SK-N-SH (cell line): ENCODE data around the gene SECTM1. TPM values are rescaled to one million over a fixed set of nuclear protein-coding genes. Genes with fewer than 3 reads are reported as not detected.

Experiments
- CTCF ChIA-PET: fragments of 300-600, 350-600 bp; formaldehyde crosslinking; extraction: SDS; loops from one replicate; lab custom pipeline; 2021; lab: Yijun Ruan, JAX
- POLR2A ChIA-PET: fragments of 350-600 bp; sonication (Branson Sonifier 250); formaldehyde crosslinking; extraction: SDS; loops from one replicate; lab custom pipeline; 2020; ENCODE audit warnings: antibody characterized with exemption, inconsistent platforms; lab: Yijun Ruan, JAX
- DNase-seq: peaks from one replicate; pipeline ENCODE4 v3.0.0; 2012
- H2AFZ ChIP-seq: fragments of 200-600 bp; sonication (generic); 2 replicates; pipeline ENCODE4 v1.8.1; 2016; ENCODE audit warnings: antibody characterized with exemption, mild to moderate bottlenecking, low read depth
- H3F3A ChIP-seq: fragments of 200-600 bp; sonication (generic); replicated peaks from 2 replicates; pipeline ENCODE3; 2016; ENCODE audit warnings: antibody characterized with exemption, mild to moderate bottlenecking; ENCODE audit not compliant: insufficient read depth
- H3K27ac ChIP-seq, 2 experiments: fragments of 200-500 bp in 1 of 2; fragments of 200-600 bp in 1 of 2; sonication (Bioruptor generic) in 1 of 2; sonication (generic), shearing (Covaris generic) in 1 of 2; 2 replicates each; pipeline versions ENCODE4 v1.5.1 to v1.6.1; 2014 to 2016; ENCODE audit warnings: low read depth in 2 of 2, inconsistent platforms in 1 of 2, low read length in 1 of 2, mild to moderate bottlenecking in 1 of 2, mixed read lengths in 1 of 2
- H3K27me3 ChIP-seq: fragments of 200-600 bp; sonication (generic), shearing (Covaris generic); 2 replicates; pipeline ENCODE4 v1.6.1; 2016; ENCODE audit warnings: mixed run types; ENCODE audit not compliant: insufficient read depth
- H3K36me3 ChIP-seq, 2 experiments: fragments of 200-500 bp in 1 of 2; fragments of 200-600 bp in 1 of 2; sonication (Bioruptor generic) in 1 of 2; sonication (generic) in 1 of 2; replicated peaks in 1 of 2; 2 replicates each; pipeline versions ENCODE3 to v1.5.1; 2014 to 2016; ENCODE audit warnings: low read length in 1 of 2, mild to moderate bottlenecking in 1 of 2; ENCODE audit not compliant: insufficient read depth in 2 of 2, control insufficient read depth in 1 of 2
- H3K4me1 ChIP-seq, 2 experiments: fragments of 200-500 bp in 1 of 2; fragments of 200-600 bp in 1 of 2; sonication (Bioruptor generic) in 1 of 2; sonication (generic), shearing (Covaris generic) in 1 of 2; 2 replicates each; pipeline versions ENCODE4 v1.5.1 to v1.6.1; 2014 to 2016; ENCODE audit warnings: low read depth in 1 of 2, low read length in 1 of 2, mixed run types in 1 of 2; ENCODE audit not compliant: insufficient read depth in 2 of 2, control insufficient read depth in 1 of 2
- H3K4me2 ChIP-seq: fragments of 200-600 bp; sonication (generic), shearing (Covaris generic); 2 replicates; pipeline ENCODE4 v1.6.1; 2017; ENCODE audit warnings: mixed run types
- H3K4me3 ChIP-seq, 2 experiments: fragments of 200-500 bp in 1 of 2; fragments of 200-600 bp in 1 of 2; sonication (Bioruptor generic) in 1 of 2; sonication (generic), shearing (Covaris generic) in 1 of 2; 2 replicates each; pipeline versions ENCODE4 v1.5.1 to v1.8.1; 2014 to 2016; ENCODE audit warnings: low read depth in 2 of 2, inconsistent platforms in 1 of 2, low read length in 1 of 2, mild to moderate bottlenecking in 1 of 2, mixed read lengths in 1 of 2, moderate library complexity in 1 of 2
- H3K79me2 ChIP-seq: fragments of 200-600 bp; sonication (generic); 2 replicates; pipeline ENCODE4 v1.8.1; 2017; ENCODE audit warnings: mild to moderate bottlenecking; ENCODE audit not compliant: insufficient read depth
- H3K9ac ChIP-seq: fragments of 200-600 bp; sonication (generic); 2 replicates; pipeline ENCODE4 v1.6.1; 2017; ENCODE audit warnings: mixed run types
- H3K9me2 ChIP-seq: fragments of 200-600 bp; sonication (generic); 2 replicates; pipeline ENCODE4 v1.6.1; 2017; ENCODE audit warnings: mixed run types
- H3K9me3 ChIP-seq: fragments of 200-600 bp; sonication (generic); 2 replicates; pipeline ENCODE4 v1.6.1; 2017; ENCODE audit warnings: mixed run types, mild to moderate bottlenecking, moderate library complexity
- H4K20me1 ChIP-seq: fragments of 200-600 bp; sonication (generic); 2 replicates; pipeline ENCODE4 v1.6.1; 2017; ENCODE audit warnings: mild to moderate bottlenecking, mixed run types; ENCODE audit not compliant: insufficient read depth
- GABPA ChIP-seq: IDR thresholded peaks from 2 replicates; pipeline ENCODE4 v1.4.0; 2012; ENCODE audit warnings: low read depth, mild to moderate bottlenecking
- MAX ChIP-seq: IDR thresholded peaks from 2 replicates; pipeline ENCODE4 v1.4.0; 2012; ENCODE audit warnings: low read depth
- NRF1 ChIP-seq: IDR thresholded peaks from 2 replicates; pipeline ENCODE4 v1.6.1; 2012; ENCODE audit warnings: low read depth, mild to moderate bottlenecking, low read length
- PBX3 ChIP-seq: IDR thresholded peaks from 2 replicates; pipeline ENCODE4; 2012
- RAD21 ChIP-seq: IDR thresholded peaks from 2 replicates; pipeline ENCODE4 v1.6.1; 2012; ENCODE audit warnings: mild to moderate bottlenecking, low read length
- RCOR1 ChIP-seq: fragments of 150-350 bp; IDR thresholded peaks from 2 replicates; pipeline ENCODE4 v1.6.1; 2017; ENCODE audit warnings: antibody characterized with exemption, low read length
- RFX5 ChIP-seq: IDR thresholded peaks from 2 replicates; pipeline ENCODE4 v1.6.1; 2012; ENCODE audit warnings: mild to moderate bottlenecking, improper control_type of control experiment, low read length
- USF1 ChIP-seq: IDR thresholded peaks from 2 replicates; pipeline ENCODE4 v1.4.0; 2012; ENCODE audit warnings: low read depth, borderline replicate concordance
- ZBTB33 ChIP-seq: IDR thresholded peaks from 2 replicates; pipeline ENCODE4 v1.4.0; 2012; ENCODE audit warnings: low read depth, borderline replicate concordance
- WGBS: methylation state at CpG from one replicate; pipeline ENCODE4 v1.1.6; 2017; ENCODE audit warnings: low lambda C conversion rate; 5-methylcytosine and 5-hydroxymethylcytosine counted together
- polyA plus RNA-seq, 3 experiments: library from polyadenylated mRNA; depleted of rRNA; stranded (reverse); fragments of >200 nt; gene quantifications; 2 replicates each; pipeline ENCODE4 v1.2.3, GENCODE V29; 2012

Gene SECTM1
- polyA plus RNA-seq, 1 of the 3 experiments (the other 2 are of a cell fraction) = 3.8 TPM

- CTCF ChIA-PET = interaction anchor here (0.9 to 2.6 kb wide), 11 partner anchors 8 to 129 kb away, joined by 3 to 11 read pairs (median 4); partner anchors contain the start of gene SECTM1
Observed at GRCh38 chr17:82365606-82366295, 32.2 kb upstream of the SECTM1 start.

More at GRCh38 chr17:82365606-82366295, 32.2 kb upstream of the SECTM1 start:
- WGBS = 57% methylated on average over 6 of the region's 6 CpGs
- Histone ChIP-seq H3K9me2 (no peaks in the 10 kb centered on the region), H3K9ac (no peak overlapping the region), H3F3A (peaks cover 6% of the 10 kb centered on the region)
- TF ChIP-seq RAD21 (no peak), PBX3 (no peak), NRF1 (no peak), RCOR1 (no peak), RFX5 (no peak), USF1 (no peak), ZBTB33 (no peak), MAX (no peak), GABPA (no peak)
- TF ChIP-seq, all 33 proteins: peak for 0
- DNase-seq = no peak
- Histone ChIP-seq H3K79me2 (no peaks in the 10 kb centered on the region), H4K20me1 (no peaks in the 10 kb centered on the region), H3K36me3 (no peaks in the 10 kb centered on the region), H3K4me2 (no peak overlapping the region), H3K27ac (no peak overlapping the region), H3K4me1 (peaks cover 0 to 3% of the 10 kb centered on the region in 2 experiments; a peak in 1 of 4 replicates), H2AFZ (no peak overlapping the region), H3K4me3 (no peak overlapping the region), H3K9me3 (no peaks in the 10 kb centered on the region), H3K27me3 (peaks cover 16% of the 10 kb centered on the region)
- POLR2A ChIA-PET = no interaction called here
